ENCODE data around the gene CDH13. TPM values are rescaled to one million over a fixed set of nuclear protein-coding genes. Genes with fewer than 3 reads are reported as not detected.

Gene CDH13
- total RNA-seq, 1 donor, result under 0.01 TPM

DNA sequence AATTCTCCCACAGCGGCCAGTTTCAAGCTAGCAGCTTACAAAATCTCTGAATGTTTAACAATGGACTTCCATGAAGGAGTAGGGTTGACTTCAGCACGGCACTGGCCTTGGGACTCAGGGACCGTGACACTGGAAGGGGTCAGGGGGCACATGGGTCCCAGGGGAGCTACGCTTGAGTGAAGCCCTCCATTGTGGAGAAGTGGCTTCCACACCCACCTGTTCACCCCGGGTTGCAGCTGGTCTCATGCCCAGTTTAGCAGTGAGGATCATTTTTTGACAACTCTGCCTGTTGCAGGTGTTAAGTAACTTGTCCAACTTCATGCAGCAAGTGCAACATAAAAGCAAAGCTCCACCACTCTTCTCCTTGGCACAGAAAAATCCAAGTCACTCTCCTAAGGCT lies 510.2 kb downstream of the CDH13 start:
- no peak for DNase-seq (ENCODE audit: low read depth in 2 of 3, low spot score in 2 of 3)

DNA sequence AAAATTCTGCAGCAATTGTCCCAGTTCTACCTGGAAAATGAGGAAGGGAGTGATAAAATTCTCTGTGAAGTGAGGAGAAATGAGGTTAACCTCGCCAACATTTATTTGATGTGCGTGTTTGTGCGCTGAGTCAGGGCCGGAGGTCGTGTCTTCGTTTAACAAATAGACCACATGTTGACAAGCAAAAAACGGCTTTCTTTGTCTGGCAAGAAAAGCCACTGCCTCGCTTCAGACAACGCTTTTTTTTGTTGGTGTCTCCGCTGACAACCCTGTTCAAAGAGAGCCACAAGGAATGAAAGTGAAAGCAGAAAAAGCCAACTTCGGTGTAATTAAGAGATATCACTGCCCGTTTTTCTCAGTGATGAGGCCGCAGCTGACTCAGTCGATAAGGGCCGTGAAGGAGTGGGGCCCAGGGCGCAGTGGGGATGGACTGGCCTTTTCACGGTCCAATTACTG lies 510.6 kb downstream of the CDH13 start:
- DNase-seq (ENCODE audit: low read depth in 2 of 3, low spot score in 2 of 3), result peak in 2 of 3 donors; percentile 66 to 76

DNA sequence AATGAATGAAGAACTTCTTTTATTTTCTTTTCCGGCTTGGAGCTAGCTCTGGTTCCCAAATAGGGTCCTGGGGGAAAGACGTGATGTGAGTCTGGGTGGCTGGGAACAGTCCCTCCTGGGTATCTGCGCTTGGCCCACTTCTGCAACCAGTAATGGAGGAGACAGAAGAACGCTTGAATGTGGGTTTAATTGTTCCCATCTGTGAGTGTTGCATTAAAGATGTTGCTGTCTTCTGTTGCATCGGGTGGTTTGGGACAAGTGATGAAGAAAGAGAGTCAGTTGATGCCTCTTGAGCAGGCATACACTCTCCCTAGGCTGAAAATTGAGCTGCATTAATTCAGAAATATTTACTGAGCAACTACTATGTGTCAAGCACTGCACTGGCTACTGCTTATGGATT lies 511.1 kb downstream of the CDH13 start:
- DNase-seq (ENCODE audit: low read depth in 2 of 3, low spot score in 2 of 3), result no peak

DNA sequence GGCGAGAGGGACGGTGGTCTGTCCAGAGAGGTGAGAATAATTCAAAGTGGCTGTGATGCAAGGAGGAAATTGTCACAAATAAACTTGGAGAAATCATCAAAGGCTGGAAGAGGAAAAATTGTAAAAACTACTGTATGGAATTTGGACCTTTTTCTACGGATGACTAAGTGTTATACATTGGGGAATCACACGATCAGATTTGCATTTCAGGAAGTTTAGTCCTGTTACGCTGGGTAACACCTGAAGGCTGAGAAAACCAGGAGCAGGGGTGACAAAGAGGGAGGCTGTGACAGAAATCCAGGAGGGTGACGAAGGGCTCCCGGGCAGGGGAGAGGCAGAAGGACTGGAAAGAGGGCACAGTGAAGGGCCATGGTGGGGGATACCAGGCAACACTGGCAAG lies 511.7 kb downstream of the CDH13 start:
- DNase-seq (ENCODE audit: low read depth in 2 of 3, low spot score in 2 of 3), result no peak

DNA sequence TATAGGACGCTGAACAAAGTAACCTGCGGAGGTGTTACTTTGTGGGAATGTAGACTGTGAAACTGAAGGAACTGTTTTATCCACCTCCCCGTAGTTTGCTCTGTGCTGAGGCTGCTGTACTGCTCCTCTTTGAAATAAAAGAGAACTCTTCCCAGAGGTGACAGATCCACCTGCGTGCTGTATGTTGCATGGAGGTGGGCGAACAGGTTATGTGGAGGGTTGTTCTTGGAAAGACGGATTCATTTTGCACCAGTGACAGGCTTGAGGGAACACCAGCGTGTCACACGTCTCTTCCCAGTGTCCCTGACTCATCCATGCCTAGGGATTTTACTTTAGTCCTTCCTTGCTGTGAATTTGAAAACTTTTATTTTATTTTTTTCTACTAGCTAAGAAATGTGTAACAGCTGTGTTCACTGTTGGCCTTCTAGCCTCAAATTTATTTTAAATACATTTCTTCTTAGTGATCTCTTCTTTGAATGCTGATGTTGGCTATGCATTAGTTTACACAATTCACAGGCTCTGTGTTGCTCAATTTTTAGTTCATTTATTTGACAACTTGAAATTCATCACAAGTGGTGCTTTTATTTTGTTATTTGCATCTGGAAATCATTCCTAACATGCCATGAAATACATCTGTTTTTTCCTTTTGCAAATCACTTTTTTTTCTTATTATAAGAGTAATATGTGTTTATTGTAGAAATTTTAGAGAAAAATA lies 512.4 kb downstream of the CDH13 start:
- DNase-seq (ENCODE audit: low read depth in 2 of 3, low spot score in 2 of 3), result no peak

DNA sequence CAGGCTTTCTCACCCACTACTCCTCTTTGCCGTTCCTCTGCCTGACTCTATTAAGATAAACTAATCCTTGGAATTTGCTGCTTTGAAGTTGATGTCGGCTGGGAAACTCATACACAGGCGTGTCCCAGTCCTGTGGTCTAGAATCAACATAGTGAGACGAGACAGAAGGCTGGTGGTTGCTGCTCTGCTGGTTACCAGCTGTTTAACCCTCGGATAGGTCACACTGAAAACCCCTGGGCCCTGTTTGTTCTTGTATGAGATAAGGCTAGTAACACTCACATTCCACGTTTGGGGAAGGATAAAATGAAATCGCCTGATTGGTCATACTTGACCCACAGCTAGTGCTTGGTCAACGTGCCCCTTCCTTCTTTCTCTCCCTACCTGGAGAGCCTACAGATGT lies 517.0 kb downstream of the CDH13 start:
- no peak for DNase-seq (ENCODE audit: low read depth in 2 of 3, low spot score in 2 of 3)

DNA sequence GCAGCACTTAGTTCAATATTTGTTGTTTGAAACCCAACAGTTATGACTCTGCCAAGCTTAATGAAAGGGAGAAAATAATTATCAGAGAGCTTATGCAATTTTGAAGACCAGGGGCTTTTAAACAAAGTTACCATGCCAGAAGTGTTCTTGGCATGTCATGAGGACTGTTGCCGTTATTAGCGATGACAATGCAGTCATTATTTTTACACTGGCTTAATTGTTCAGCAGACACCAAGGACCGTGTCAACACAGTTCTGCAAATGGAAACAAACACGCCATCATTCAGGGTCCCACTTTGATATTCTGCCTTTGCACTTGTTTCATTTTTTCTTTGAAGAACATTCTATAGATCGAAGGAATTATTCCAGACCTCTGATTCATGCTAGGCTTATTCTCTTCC lies 518.5 kb downstream of the CDH13 start:
- DNase-seq (ENCODE audit: low read depth in 2 of 3, low spot score in 2 of 3), result no peak

DNA sequence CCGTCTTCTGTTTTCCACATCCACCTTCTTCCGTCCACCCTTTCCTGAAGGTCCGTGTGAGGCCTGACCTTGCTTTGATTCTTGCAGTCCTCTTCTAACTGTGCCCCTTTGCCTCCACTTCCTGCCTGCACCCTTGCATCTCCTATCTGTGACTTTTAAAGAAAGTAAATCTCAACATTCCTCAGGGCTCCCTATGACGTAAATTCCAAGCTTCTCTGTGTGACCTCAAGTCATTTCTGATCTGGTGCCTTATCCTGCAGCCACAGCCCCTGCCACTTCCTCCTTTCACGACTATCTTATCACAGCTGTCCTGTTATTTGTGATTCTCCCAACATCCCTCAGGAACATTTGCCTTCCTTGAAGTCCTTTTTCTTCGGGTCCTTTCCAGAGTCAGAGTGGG lies 520.5 kb downstream of the CDH13 start:
- DNase-seq (ENCODE audit: low read depth in 2 of 3, low spot score in 2 of 3), result peak in 2 of 3 donors; percentile 22 to 41

DNA sequence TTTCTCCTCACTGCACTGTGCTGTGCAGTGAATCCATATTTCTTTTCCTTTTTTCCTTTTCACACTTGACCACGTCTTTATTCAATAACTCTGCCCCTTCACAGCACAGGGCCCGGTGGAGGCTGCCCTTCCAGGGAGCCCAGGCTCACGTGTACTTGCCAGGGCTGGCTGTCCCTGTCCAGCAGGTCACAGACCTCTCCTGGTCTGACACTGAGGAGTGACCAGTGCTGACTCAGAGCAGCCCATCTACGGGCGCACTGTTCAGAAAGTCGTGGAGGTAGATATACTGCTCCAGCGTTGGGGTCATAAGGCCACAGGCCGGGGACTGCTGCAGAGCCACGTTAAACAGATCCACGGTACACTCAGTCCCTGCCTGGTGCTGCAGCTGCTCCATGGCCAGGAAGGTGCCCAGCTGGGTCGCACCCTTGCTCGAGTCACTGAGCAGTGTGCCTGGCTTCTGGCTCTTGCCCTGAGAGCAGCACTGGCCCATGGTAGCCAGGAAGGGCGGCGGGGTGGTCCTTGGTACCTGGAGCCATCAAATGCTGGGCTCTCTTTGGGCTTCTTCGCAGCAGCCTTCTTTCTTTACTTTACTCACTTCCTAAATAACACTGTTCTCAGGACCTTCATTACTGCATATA lies 531.7 kb downstream of the CDH13 start:
- DNase-seq (ENCODE audit: low read depth in 2 of 3, low spot score in 2 of 3), result no peak

DNA sequence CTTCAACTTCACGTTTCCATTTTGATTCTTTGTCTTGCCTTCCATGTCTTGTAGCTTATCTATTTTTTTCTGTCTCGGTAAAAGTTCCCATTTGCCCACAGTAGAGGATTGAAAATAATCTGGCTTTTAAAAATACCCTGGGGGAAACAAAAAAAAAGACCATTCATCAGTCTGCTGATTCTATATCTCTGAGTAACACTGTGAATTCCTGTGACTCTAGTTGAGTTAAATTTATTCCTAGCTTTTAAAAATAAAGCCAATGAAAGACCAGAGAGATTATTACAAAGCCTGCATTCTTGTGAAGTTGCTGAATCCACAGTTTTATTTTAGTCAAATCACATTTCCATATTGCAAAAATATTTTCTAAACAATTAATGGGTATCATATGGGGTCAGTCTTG lies 532.3 kb downstream of the CDH13 start:
- DNase-seq (ENCODE audit: low read depth in 2 of 3, low spot score in 2 of 3), result no peak

DNA sequence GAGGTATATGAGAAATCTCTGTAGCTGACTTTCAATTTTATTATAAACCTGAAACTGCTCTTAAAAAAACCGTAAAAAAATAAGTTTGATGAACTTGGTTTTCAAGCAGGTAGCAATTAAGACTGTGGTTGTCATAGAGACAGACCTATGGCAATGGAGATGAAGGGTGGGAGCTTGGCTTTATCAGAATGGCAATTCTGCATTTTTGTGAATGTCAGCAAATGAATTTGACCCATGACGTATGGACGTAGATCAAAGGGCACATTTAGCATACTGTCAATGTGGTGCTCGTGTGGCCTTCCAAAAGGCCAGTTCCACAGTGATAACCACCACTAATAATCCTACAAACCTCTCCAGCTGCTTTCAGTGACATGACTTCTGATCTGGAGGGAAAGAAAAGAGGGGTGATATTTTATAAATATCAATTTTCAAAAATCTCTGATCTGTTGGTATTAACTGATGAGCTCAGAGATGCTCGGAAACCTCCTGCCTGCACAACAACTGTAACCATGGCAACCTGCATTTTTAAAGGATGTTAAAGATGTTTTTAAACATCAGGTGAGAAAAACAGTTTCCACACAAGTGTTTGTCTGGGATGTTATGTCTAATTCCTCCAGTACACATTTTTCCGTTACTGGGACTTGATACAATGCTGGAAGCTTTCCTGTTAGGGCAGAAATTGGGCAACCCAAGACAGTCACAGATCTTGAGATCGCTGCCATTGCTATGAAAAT lies 533.7 kb downstream of the CDH13 start:
- DNase-seq (ENCODE audit: low read depth in 2 of 3, low spot score in 2 of 3), result no peak

DNA sequence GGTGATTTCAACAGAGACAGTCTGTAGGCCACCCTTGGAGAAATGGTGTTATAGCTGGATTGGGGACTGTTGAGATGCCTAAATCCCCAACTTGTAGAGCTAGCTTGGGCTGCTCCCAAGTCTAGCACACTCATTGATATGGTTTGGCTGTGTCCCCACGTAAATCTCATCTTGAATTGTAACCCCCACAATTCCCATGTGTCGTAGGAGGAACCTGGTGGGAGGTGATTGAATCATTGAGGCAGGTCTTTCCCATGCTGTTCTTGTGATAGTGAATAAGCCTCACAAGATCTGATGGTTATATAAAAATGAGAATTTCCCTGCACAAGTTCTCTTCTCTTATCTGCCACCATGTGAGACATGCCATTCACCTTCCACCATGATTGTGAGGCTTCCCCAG lies 536.0 kb downstream of the CDH13 start:
- no peak for DNase-seq (ENCODE audit: low read depth in 2 of 3, low spot score in 2 of 3)

DNA sequence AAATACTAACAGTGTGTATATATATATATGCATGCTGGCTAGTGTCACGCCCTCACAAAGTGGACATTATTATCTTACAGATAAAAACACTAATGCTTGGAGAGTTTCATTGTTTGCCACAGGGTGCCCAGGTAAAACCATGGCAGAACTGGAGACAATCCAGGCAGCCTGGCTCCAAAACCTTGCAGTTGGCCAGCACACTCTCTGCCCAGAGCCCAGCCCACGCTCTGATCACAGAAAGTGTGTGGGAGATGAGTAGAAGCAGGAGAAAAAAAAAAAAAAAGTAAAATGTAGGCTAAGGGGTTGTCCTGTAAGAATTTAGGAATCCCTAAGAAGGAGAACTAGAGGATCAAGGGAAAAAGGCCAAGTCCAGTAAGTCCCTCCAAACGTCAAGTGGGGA lies 538.0 kb downstream of the CDH13 start:
- no peak for DNase-seq (ENCODE audit: low read depth in 2 of 3, low spot score in 2 of 3)

DNA sequence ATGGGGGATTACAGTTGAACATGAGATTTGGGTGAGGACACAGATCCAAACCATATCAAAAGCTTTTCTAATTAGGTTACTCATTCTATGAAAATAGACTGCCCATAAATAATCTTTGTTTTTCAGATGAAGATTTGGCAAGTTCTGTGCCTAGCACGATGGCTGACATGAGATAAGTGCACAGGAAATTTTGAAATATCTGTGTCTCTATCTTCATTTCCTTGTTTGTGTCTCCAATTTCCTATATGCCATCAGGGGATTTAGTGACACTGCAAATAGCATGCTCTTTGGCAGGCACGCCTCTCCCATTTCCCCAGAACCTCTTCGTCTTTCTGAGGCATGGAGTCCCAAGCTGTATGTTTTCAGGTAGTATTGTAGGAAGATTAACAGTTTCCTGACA lies 544.6 kb downstream of the CDH13 start:
- DNase-seq (ENCODE audit: low read depth in 2 of 3, low spot score in 2 of 3), result no peak

DNA sequence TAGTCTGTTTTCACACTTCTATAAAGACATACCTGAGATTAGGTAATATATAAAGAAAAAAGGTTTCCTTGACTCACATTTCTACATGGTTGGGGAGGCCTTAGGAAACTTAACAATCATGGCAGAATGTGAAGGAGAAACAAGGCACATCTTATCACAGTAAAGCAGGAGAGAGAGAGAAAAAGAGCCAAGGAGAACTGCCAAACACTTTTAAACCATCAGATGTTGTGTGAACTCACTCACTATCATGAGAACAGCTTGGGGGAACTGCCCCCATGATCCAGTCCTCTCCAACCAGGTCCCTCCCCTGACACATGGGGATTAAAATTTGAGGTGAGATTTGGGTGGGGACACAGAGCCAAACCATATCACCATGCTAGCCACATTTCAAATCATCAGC lies 547.9 kb downstream of the CDH13 start:
- DNase-seq (ENCODE audit: low read depth in 2 of 3, low spot score in 2 of 3), result no peak

DNA sequence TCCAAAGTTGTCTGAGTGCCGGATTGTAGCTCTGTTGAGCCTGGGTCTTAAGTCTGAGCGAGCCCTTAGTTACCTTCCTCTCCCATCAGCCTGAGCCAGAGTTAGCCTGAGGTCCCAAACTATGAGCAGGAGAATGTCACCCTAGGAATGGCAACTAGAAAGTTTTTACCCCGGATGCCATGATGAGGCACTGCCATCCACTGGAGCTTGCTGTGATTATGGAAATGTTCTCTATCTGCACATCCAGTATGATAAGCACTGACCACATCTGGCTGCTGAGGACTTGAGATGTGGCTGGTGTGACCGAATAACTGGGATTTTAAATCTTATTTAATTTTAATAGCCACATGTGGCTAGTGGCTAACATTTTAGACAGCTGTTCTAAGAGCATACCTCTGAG lies 550.0 kb downstream of the CDH13 start:
- DNase-seq (ENCODE audit: low read depth in 2 of 3, low spot score in 2 of 3), result no peak

DNA sequence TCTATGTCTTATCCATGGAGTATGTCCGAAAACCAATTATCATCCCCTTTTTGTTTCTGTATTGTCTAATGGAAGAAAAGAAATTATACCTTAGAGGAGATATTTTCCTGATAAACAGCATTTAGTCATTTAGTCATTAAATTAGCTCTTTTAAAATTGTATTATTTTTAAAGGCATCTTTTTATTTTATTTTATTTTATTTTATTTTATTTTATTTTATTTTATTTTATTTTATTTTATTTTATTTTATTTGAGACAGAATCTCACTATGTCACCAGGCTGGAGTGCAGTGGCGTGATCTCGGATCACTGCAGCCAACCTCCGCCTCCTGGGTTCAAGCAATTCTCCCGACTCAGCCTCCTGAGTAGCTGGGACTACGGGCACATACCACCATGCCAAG lies 559.1 kb downstream of the CDH13 start:
- DNase-seq (ENCODE audit: low read depth in 2 of 3, low spot score in 2 of 3), result no peak

DNA sequence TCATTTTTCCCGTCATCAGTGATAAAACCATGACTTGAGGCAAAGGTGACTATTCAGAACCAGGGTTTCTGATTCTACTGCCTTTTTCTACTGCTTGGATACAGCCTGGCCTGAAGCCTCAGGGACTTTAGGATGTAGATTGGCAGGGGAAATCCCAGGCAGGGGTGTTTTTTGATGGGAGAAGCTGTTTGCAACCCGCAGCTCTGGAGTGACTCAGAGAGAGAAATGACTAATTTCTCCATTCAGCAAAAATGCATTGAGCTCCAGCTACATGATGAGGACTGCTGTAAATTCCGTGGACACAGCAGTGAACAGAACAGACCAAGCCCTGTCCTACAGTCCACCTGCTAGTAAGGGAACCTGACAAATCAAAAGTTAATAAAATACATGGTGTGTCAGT lies 560.6 kb downstream of the CDH13 start:
- no peak for DNase-seq (ENCODE audit: low read depth in 2 of 3, low spot score in 2 of 3)

DNA sequence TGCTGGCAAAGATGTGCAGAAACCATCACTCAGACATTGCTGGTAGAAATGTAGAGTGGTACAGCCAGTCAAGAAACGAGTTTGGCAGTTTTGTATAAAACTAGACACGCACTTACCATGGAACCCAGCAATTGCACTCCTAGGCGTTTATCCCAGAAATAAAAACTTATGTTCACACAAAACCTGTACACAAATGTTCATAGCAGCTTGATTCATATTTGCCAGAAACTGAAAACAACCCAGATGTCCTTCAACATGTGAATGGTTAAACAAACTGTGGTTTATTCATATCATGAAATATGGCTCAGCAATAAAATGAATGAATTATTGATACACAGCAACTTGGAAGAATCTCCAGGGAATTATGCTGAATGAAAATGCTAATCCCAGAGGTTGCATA lies 570.0 kb downstream of the CDH13 start:
- no peak for DNase-seq (ENCODE audit: low read depth in 2 of 3, low spot score in 2 of 3)

DNA sequence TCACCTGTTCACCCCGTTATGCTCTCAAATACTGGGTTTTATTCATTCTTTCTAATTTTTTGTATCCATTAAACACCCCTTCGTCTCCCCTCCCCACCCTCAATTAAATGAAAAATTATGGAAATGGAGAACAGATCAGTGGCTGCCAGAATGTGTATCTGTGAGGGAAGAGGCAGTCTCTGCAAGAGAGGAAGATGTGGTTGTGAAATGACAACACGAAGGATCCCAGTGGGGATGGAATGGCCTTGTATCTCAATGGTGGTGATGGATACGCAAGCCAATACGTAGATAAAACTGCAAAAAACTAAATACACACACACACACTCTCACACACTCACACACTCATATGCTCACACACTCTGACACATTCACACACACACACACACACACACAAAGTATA lies 570.7 kb downstream of the CDH13 start:
- DNase-seq (ENCODE audit: low read depth in 2 of 3, low spot score in 2 of 3), result no peak

DNA sequence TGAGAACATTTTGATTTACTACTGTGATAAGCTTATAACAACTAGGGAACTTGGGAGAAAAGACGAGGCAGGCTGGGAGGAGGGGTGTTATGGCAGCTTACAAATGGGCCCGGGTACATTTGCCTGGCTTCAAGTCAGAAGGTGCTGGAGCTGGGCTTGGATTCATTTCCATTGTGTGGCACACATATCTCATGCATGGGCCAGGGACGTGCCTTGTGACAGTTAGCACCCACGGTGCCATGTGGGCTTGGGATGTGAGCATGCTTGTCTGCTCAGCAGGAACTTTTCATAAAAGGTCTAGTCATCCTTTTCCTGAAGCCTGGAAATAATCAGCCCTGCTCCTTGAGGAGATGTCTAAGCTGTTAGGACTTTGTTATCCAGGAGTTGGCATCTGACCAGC lies 572.2 kb downstream of the CDH13 start:
- DNase-seq (ENCODE audit: low read depth in 2 of 3, low spot score in 2 of 3), result no peak

Measured in hematopoietic multipotent progenitor cell (in vitro differentiated cells).